ENCODE measurements around the gene ADIRF.

DNA sequence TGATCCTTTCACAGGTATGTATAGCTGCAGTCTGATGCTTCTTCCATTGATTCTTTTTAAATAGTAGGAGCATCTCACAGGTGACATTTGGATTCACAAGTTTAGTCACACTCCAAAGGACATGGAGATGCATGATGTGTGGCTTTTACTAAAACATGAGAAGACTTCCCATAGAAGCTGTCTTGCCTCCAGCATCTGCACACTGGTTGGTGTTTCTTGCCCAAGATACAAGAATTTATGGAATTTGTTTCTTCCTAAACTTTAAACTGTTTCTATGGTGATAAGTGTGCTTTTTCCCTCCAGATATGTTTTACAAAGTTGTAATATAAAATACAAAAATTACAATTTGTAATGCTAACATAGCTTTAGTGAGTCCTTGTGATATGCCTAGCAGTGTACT lies 24.2 kb downstream of the ADIRF start:
- TF ChIP-seq ZZZ3 (IDR thresholded peaks at IDR 0.05) (no peak), ARHGAP35 (IDR thresholded peaks at IDR 0.05; ENCODE audit: partially characterized antibody) (no peak), NRF1 (conservative IDR thresholded peaks at IDR 0.05 in 1 of 2, IDR thresholded peaks at IDR 0.05 in 1 of 2) (no peak), POLR2AphosphoS5 (IDR thresholded peaks at IDR 0.05; ENCODE audit: control insufficient read depth, insufficient read depth, low read depth, low read length) (no peak), ESRRA (IDR thresholded peaks at IDR 0.05; ENCODE audit: borderline replicate concordance, low read depth) (no peak), SIRT6 (IDR thresholded peaks at IDR 0.05; ENCODE audit: low read depth, low read length) (no peak)
- TF ChIP-seq, protein P1, sequence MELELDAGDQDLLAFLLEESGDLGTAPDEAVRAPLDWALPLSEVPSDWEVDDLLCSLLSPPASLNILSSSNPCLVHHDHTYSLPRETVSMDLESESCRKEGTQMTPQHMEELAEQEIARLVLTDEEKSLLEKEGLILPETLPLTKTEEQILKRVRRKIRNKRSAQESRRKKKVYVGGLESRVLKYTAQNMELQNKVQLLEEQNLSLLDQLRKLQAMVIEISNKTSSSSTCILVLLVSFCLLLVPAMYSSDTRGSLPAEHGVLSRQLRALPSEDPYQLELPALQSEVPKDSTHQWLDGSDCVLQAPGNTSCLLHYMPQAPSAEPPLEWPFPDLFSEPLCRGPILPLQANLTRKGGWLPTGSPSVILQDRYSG (tag; conservative IDR thresholded peaks at IDR 0.05; ENCODE audit: low read depth) = no peak
- TF ChIP-seq, protein P2, sequence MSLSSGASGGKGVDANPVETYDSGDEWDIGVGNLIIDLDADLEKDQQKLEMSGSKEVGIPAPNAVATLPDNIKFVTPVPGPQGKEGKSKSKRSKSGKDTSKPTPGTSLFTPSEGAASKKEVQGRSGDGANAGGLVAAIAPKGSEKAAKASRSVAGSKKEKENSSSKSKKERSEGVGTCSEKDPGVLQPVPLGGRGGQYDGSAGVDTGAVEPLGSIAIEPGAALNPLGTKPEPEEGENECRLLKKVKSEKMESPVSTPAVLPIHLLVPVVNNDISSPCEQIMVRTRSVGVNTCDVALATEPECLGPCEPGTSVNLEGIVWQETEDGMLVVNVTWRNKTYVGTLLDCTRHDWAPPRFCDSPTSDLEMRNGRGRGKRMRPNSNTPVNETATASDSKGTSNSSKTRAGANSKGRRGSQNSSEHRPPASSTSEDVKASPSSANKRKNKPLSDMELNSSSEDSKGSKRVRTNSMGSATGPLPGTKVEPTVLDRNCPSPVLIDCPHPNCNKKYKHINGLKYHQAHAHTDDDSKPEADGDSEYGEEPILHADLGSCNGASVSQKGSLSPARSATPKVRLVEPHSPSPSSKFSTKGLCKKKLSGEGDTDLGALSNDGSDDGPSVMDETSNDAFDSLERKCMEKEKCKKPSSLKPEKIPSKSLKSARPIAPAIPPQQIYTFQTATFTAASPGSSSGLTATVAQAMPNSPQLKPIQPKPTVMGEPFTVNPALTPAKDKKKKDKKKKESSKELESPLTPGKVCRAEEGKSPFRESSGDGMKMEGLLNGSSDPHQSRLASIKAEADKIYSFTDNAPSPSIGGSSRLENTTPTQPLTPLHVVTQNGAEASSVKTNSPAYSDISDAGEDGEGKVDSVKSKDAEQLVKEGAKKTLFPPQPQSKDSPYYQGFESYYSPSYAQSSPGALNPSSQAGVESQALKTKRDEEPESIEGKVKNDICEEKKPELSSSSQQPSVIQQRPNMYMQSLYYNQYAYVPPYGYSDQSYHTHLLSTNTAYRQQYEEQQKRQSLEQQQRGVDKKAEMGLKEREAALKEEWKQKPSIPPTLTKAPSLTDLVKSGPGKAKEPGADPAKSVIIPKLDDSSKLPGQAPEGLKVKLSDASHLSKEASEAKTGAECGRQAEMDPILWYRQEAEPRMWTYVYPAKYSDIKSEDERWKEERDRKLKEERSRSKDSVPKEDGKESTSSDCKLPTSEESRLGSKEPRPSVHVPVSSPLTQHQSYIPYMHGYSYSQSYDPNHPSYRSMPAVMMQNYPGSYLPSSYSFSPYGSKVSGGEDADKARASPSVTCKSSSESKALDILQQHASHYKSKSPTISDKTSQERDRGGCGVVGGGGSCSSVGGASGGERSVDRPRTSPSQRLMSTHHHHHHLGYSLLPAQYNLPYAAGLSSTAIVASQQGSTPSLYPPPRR (CRISPR knock-in tag; IDR thresholded peaks at IDR 0.05; ENCODE audit: borderline replicate concordance) = no peak

All from K562 (cell line).